ENCODE results near the gene FBXL19.
"Not testable (repeated sequence)": the region's sequence is repeated elsewhere in the genome, so short reads cannot be mapped to it uniquely, and the experiment has no call there.

The FBXL19 gene

GRCh38 chr16:30923554-30924075 lies at the start of gene FBXL19:
TSS of gene FBXL19 (plus strand) at chr16:30923572. CDS start at chr16:30925755, 2,183 bp downstream.
- DNase-seq (ENCODE audit: low read depth in 2 of 2) = no peak

GRCh38 chr16:30874244-30874820 lies 49.0 kb upstream of the FBXL19 start:
- no peak for DNase-seq (ENCODE audit: low read depth in 2 of 2)

GRCh38 chr16:30874821-30875717 lies 48.3 kb upstream of the FBXL19 start:
- peak; percentile 86 to 90 for DNase-seq (ENCODE audit: low read depth in 2 of 2)

- no peak for DNase-seq (ENCODE audit: low read depth in 2 of 2)
Measured at GRCh38 chr16:30875871-30876801, 47.2 kb upstream of the FBXL19 start.

- DNase-seq (ENCODE audit: low read depth in 2 of 2) = no peak
Measured at GRCh38 chr16:30876867-30877266, 46.5 kb upstream of the FBXL19 start.

GRCh38 chr16:30882429-30883310 lies 40.7 kb upstream of the FBXL19 start:
- DNase-seq (ENCODE audit: low read depth in 2 of 2) = no peak

GRCh38 chr16:30884760-30885159 lies 38.6 kb upstream of the FBXL19 start:
- no peak for DNase-seq (ENCODE audit: low read depth in 2 of 2)

- DNase-seq (ENCODE audit: low read depth in 2 of 2) = no peak
Measured at GRCh38 chr16:30885196-30885595, 38.2 kb upstream of the FBXL19 start.

GRCh38 chr16:30886145-30886544 lies 37.2 kb upstream of the FBXL19 start:
- no peak for DNase-seq (ENCODE audit: low read depth in 2 of 2)

- DNase-seq (ENCODE audit: low read depth in 2 of 2) = no peak
Measured at GRCh38 chr16:30887927-30888326, 35.4 kb upstream of the FBXL19 start.

GRCh38 chr16:30888856-30889499 lies 34.4 kb upstream of the FBXL19 start:
- no peak for DNase-seq (ENCODE audit: low read depth in 2 of 2)

- no peak for DNase-seq (ENCODE audit: low read depth in 2 of 2)
Measured at GRCh38 chr16:30889721-30890120, 33.7 kb upstream of the FBXL19 start.

GRCh38 chr16:30891043-30891823 lies 32.1 kb upstream of the FBXL19 start:
- DNase-seq (ENCODE audit: low read depth in 2 of 2) = not testable (repeated sequence)

- DNase-seq (ENCODE audit: low read depth in 2 of 2) = no peak
Measured at GRCh38 chr16:30892670-30893416, 30.5 kb upstream of the FBXL19 start.

GRCh38 chr16:30893417-30893743 lies 30.0 kb upstream of the FBXL19 start:
- no peak for DNase-seq (ENCODE audit: low read depth in 2 of 2)

GRCh38 chr16:30893744-30894539 lies 29.4 kb upstream of the FBXL19 start, which contains the start of gene BCL7C:
TSS of gene BCL7C (minus strand) at chr16:30894077. CDS start at chr16:30893944, 133 bp downstream.
- peak; percentile 84 to 86 for DNase-seq (ENCODE audit: low read depth in 2 of 2)

GRCh38 chr16:30894540-30895368 lies 28.6 kb upstream of the FBXL19 start:
- no peak for DNase-seq (ENCODE audit: low read depth in 2 of 2)

Data from stimulated activated CD8-positive, alpha-beta memory T cell treated with anti-CD3 and anti-CD28 coated beads, Interleukin-15, amount 100 ng/mL, for 48 hours (primary cell).